OCI-LY7 (cell line): ENCODE data around the gene RSPH6A. TPM values are rescaled to one million over a fixed set of nuclear protein-coding genes. Genes with fewer than 3 reads are reported as not detected.
"Not testable (repeated sequence)": the region's sequence is repeated elsewhere in the genome, so short reads cannot be mapped to it uniquely, and the experiment has no call there.

ENCODE experiments used
- BruUV-seq: library from RNA; stranded (reverse); fragments of 400-500 nt; replicated peaks from 2 replicates; lab custom pipeline; 2021; lab: Mats Ljungman, UMichigan
- CTCF ChIA-PET: fragments of 300-600 bp; sonication (Branson Sonifier 250); formaldehyde crosslinking; loops from one replicate; lab custom pipeline; 2022; ENCODE audit warnings: antibody characterized with exemption; ENCODE audit not compliant: unreplicated experiment; lab: Charles Lee
- POLR2A ChIA-PET: fragments of 300-600 bp; sonication (Branson Sonifier 250); formaldehyde crosslinking; loops from one replicate; lab custom pipeline; 2022; ENCODE audit warnings: antibody characterized with exemption; lab: Charles Lee
- DNase-seq: peaks from one replicate; pipeline ENCODE4 v3.0.0-alpha.2; 2015; ENCODE audit warnings: low spot score
- H2AFZ ChIP-seq: fragments of 200-600 bp; sonication (generic), shearing (Covaris generic); 2 replicates; pipeline ENCODE4 v1.6.1; 2014; ENCODE audit warnings: mild to moderate bottlenecking, antibody characterized with exemption, low read length, moderate library complexity
- H3K27ac ChIP-seq: fragments of 200-600 bp; sonication (generic); 2 replicates; pipeline ENCODE4 v1.5.1; 2014; ENCODE audit warnings: mixed run types, low read depth, mild to moderate bottlenecking, moderate library complexity, low read length, inconsistent platforms; ENCODE audit not compliant: poor library complexity, severe bottlenecking
- H3K36me3 ChIP-seq: fragments of 200-600 bp; sonication (generic); 2 replicates; pipeline ENCODE4 v1.6.1; 2014; ENCODE audit warnings: mild to moderate bottlenecking, antibody characterized with exemption, low read length, moderate library complexity, mixed read lengths; ENCODE audit not compliant: insufficient read depth
- H3K4me1 ChIP-seq: fragments of 200-600 bp; sonication (generic); 2 replicates; pipeline ENCODE4 v1.5.1; 2014; ENCODE audit warnings: mild to moderate bottlenecking, low read length; ENCODE audit not compliant: insufficient read depth, poor library complexity, severe bottlenecking
- H3K4me2 ChIP-seq: fragments of 200-600 bp; sonication (generic); 2 replicates; pipeline ENCODE4 v1.6.1; 2014; ENCODE audit warnings: mild to moderate bottlenecking, low read length
- H3K4me3 ChIP-seq: fragments of 200-600 bp; sonication (generic); 2 replicates; pipeline ENCODE4 v1.5.1; 2014; ENCODE audit warnings: mild to moderate bottlenecking, low read depth, low read length; ENCODE audit not compliant: poor library complexity, severe bottlenecking
- H3K79me2 ChIP-seq: fragments of 200-600 bp; sonication (generic); 2 replicates; pipeline ENCODE4 v1.6.1; 2016; ENCODE audit warnings: low read depth, mild to moderate bottlenecking, low read length, moderate library complexity, mixed read lengths; ENCODE audit not compliant: insufficient read depth
- H3K9me2 ChIP-seq: fragments of 200-600 bp; sonication (generic); 2 replicates; pipeline ENCODE4 v1.6.1; 2016; ENCODE audit warnings: mild to moderate bottlenecking, low read length, mixed read lengths; ENCODE audit not compliant: insufficient read depth
- H3K9me3 ChIP-seq: fragments of 200-600 bp; sonication (generic); 2 replicates; pipeline ENCODE4 v1.6.1; 2014; ENCODE audit warnings: mild to moderate bottlenecking, mixed run types, low read length, mixed read lengths
- H4K20me1 ChIP-seq: fragments of 200-600 bp; sonication (generic); 2 replicates; pipeline ENCODE4 v1.6.1; 2014; ENCODE audit warnings: mild to moderate bottlenecking, antibody characterized with exemption, low read length, moderate library complexity, mixed read lengths; ENCODE audit not compliant: insufficient read depth
- EZH2phosphoT487 ChIP-seq: fragments of 200-600 bp; sonication (generic); IDR thresholded peaks from 2 replicates; pipeline ENCODE4 v1.6.1; 2018; ENCODE audit warnings: low read depth, borderline replicate concordance, mild to moderate bottlenecking, mixed run types, antibody characterized with exemption, low read length, moderate library complexity, mixed read lengths
- intact Hi-C: fragments of 100-400 bp; cut with micrococcal nuclease; formaldehyde crosslinking; loops from one replicate; pipeline ENCODE4 v1.10.0; 2022; ENCODE audit not compliant: unreplicated experiment
- total RNA-seq, 2 experiments: library from RNA; depleted of rRNA in 1 of 2; stranded (reverse); fragments of >200 nt in 1 of 2; shearing (Covaris generic) in 1 of 2; gene quantifications; 2 replicates each; pipeline ENCODE4 v1.2.3, GENCODE V29; 2014 to 2022
- TF ChIP-seq, protein P1 (sequence below): fragments of 200-600 bp; sonication (generic); conservative IDR thresholded peaks from 2 replicates; pipeline ENCODE4 v1.5.1; 2014; ENCODE audit warnings: mild to moderate bottlenecking, antibody characterized with exemption, low read length, moderate library complexity, mixed read lengths

The RSPH6A gene
- total RNA-seq, 2 experiments from 2014 or later, result 0.16 to 0.72 TPM

DNA sequence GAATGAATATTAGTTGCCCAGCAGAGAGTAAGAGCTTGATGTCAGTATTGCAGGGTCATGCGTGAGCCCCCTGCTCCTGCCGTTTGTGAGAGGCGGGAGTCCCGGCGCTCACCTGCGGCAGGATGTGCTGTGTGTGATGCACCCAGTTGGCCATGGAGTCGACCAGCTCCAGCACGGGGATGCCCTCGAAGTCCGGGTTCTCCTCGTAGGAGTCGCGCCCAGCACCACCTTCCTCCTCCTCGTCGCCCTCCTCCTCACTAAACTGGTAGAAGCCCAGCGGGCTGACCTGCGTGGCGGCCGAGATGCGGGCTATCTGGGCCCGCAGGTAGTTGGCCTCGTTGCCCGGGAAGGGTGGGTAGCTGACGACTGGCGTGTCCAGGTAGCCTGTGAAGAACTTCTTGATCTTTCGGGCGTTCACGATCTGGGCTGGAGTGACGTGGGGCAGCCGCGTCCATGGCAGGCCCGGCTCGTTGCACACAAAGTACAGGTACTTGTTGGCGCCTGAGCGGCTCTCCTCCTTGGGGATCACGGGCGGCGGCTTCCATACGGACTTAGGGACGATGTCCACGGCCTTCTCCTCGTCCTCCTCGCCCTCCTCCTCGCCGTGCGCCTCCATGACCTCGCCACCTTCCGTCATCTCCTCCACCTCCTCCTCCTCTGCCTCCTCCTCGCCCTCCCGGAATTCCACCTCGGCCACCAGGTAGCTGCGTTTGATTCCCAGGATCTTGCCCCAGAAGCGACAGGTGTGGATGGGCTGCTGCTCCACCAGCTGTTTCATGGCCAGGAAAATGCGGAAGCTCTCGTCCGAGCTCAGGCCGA, 10.8 kb downstream of the RSPH6A start:
- ChIA-PET POLR2A (no interaction called here), CTCF (interaction anchor here (0.9 kb wide), 1 partner anchor 12 kb away, joined by 3 read pairs; the partner anchor contains the start of gene DMWD)
- Histone ChIP-seq H3K27ac (no peak overlapping the region), H3K9me3 (no peaks in the 10 kb centered on the region), H2AFZ (no peak overlapping the region), H3K4me2 (no peak overlapping the region), H3K4me1 (peaks cover 9% of the 10 kb centered on the region), H4K20me1 (no peaks in the 10 kb centered on the region), H3K79me2 (no peaks in the 10 kb centered on the region), H3K36me3 (no peaks in the 10 kb centered on the region), H3K9me2 (no peaks in the 10 kb centered on the region), H3K4me3 (no peak overlapping the region)
- DNase-seq, result no peak
- TF ChIP-seq EZH2phosphoT487, result no peak
- intact Hi-C loops, result no loop called here
- no TSS peak for BruUV-seq

DNA sequence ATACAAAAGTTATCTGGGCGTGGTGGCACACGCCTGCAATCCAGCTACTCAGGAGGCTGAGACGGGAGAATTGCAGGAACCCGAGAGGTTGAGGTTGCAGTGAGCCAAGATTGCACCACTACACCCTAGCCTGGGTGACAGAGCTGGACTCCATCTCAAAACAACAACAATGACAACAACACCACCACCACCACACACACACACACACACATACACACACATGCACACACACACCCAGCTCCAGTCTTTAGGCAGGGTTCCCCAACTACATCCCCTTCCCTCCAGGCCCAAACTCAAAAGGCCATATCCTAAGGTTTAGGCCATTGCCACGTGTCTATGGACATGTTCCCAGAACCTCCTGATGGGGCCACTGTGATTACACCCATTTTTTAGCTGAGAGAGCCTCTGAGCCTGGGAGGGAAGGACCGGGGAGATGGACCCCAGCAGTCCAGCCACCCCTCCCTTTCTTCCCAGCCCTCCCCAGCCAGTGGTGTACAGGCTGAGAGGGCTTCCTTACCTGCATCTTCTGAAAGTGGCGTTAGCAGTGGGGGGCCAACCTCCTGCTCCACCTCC, 13.4 kb downstream of the RSPH6A start:
- intact Hi-C loops, result no loop called here
- H2AFZ ChIP-seq, result no peak overlapping the region
- H3K4me2 ChIP-seq, result no peak overlapping the region
- ChIA-PET CTCF (no interaction called here), POLR2A (no interaction called here)
- no peaks in the 10 kb centered on the region for H3K36me3 ChIP-seq
- no peak for TF ChIP-seq EZH2phosphoT487
- TF ChIP-seq, protein P1, sequence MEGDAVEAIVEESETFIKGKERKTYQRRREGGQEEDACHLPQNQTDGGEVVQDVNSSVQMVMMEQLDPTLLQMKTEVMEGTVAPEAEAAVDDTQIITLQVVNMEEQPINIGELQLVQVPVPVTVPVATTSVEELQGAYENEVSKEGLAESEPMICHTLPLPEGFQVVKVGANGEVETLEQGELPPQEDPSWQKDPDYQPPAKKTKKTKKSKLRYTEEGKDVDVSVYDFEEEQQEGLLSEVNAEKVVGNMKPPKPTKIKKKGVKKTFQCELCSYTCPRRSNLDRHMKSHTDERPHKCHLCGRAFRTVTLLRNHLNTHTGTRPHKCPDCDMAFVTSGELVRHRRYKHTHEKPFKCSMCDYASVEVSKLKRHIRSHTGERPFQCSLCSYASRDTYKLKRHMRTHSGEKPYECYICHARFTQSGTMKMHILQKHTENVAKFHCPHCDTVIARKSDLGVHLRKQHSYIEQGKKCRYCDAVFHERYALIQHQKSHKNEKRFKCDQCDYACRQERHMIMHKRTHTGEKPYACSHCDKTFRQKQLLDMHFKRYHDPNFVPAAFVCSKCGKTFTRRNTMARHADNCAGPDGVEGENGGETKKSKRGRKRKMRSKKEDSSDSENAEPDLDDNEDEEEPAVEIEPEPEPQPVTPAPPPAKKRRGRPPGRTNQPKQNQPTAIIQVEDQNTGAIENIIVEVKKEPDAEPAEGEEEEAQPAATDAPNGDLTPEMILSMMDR, result no peak
- H3K27ac ChIP-seq, result no peak overlapping the region
- no peak for DNase-seq
- H4K20me1 ChIP-seq, result no peaks in the 10 kb centered on the region
- no peaks in the 10 kb centered on the region for H3K9me3 ChIP-seq
- no peak overlapping the region for H3K4me3 ChIP-seq
- no peaks in the 10 kb centered on the region for H3K9me2 ChIP-seq
- H3K4me1 ChIP-seq, result peaks cover 11% of the 10 kb centered on the region
- H3K79me2 ChIP-seq, result no peaks in the 10 kb centered on the region
- no TSS peak for BruUV-seq

DNA sequence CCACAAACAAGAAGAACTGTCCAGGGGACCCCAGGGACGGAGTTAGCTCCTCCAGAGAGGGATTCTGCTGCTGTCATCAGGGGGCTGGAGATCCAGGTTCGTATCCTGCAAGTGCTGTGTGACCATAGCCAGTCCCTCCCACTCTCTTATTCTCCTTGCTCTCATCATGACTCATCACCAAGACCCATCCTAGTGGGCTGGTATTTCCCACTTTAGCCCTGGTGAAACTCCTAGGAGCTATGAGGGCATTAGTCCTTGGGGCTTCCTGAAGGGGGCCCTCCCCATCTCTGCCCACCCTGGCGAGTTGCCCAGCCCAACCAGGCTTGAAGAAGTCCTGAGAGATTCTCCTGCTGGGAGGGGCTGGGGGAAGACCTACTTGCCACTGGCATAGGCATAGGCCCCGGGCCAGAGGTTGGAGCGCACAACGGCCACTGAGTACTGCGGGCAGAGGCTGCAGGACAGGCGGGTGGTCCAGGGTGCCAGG, 15.0 kb downstream of the RSPH6A start:
- intact Hi-C loops, result no loop called here
- H3K4me1 ChIP-seq, result peaks cover 11% of the 10 kb centered on the region
- H3K4me3 ChIP-seq, result no peak overlapping the region
- no peaks in the 10 kb centered on the region for H3K36me3 ChIP-seq
- no peak for TF ChIP-seq EZH2phosphoT487
- TF ChIP-seq, protein P1, result no peak
- no TSS peak for BruUV-seq
- POLR2A ChIA-PET, result no interaction called here
- no peak for DNase-seq
- CTCF ChIA-PET, result interaction anchor here (1.7 kb wide), 1 partner anchor 31 kb away, joined by 5 read pairs; the partner anchor contains the start of gene SIX5
- no peak overlapping the region for H2AFZ ChIP-seq
- H3K9me2 ChIP-seq, result no peaks in the 10 kb centered on the region
- no peaks in the 10 kb centered on the region for H4K20me1 ChIP-seq
- H3K79me2 ChIP-seq, result no peaks in the 10 kb centered on the region
- no peaks in the 10 kb centered on the region for H3K9me3 ChIP-seq
- H3K4me2 ChIP-seq, result no peak overlapping the region
- H3K27ac ChIP-seq, result no peak overlapping the region

DNA sequence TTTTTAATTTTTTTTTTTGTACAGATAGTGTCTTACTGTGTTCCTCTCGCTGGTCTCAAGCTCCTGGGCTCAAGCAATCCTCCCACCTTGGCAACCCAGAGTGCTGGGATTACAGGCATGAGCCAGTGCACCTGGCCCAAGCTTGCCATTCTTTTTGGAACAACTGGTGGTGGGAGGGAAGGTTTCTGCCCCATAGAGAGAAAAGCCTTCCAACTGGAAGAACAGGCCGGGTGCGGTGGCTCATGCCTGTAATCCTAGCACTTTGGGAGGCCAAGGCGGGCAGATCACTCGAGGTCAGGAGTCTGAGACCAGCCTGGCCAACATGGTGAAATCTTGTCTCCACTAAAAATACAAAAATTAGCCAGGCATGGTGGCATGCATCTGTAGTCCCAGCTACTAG, 15.6 kb downstream of the RSPH6A start:
- CTCF ChIA-PET, result interaction anchor here (1.7 kb wide), 1 partner anchor 30 kb away, joined by 5 read pairs; the partner anchor contains the start of gene SIX5

More for the DNA sequence above, 15.6 kb downstream of the RSPH6A start:
- Histone ChIP-seq H3K4me2 (peak overlapping the region; percentile 40; the same call in 1 of the 2 replicates), H3K4me1 (peaks cover 11% of the 10 kb centered on the region)
- H3K27ac ChIP-seq, H3K9me3 ChIP-seq, H3K79me2 ChIP-seq, DNase-seq, H3K4me3 ChIP-seq, H3K36me3 ChIP-seq, BruUV-seq, H3K9me2 ChIP-seq, H2AFZ ChIP-seq, H4K20me1 ChIP-seq: not testable (repeated sequence)
- POLR2A ChIA-PET, result interaction anchor here (0.7 kb wide), 1 partner anchor 26 kb away, joined by 4 read pairs; no protein-coding TSS in a partner anchor
- intact Hi-C loops, result loop anchor here (1.0 kb wide), 1 partner anchor 29 kb away; no protein-coding TSS in a partner anchor
